Esophagus muscularis mucosa (tissue), 4 donors: ENCODE results near the gene CNTN5. TPM values are rescaled to one million over a fixed set of nuclear protein-coding genes. Genes with fewer than 3 reads are reported as not detected.

ENCODE experiments used
- DNase-seq: peaks from one replicate; pipeline ENCODE4 v3.0.0-alpha.2; 2017; ENCODE audit errors: extremely low spot score
- H3K27ac ChIP-seq, 4 donors: fragments of 200-600 bp; sonication (generic); replicated peaks in 1 of 4; 1 replicate in 3 of 4; 2 replicates in 1 of 4; pipeline ENCODE4 v1.5.1; 2016 to 2019; ENCODE audit warnings: mild to moderate bottlenecking in 1 of 4
- H3K27me3 ChIP-seq, 4 donors: fragments of 200-600 bp; sonication (generic); one replicate each; pipeline versions ENCODE4 v1.5.1 to v1.6.0; 2016 to 2019
- H3K36me3 ChIP-seq, 4 donors: fragments of 200-600 bp; sonication (generic); one replicate each; pipeline ENCODE4 v1.5.1; 2016 to 2019
- H3K4me1 ChIP-seq, 4 donors: fragments of 200-600 bp; sonication (generic); one replicate each; pipeline ENCODE4 v1.5.1; 2016 to 2019
- H3K4me3 ChIP-seq, 4 donors: fragments of 200-600 bp; sonication (generic); 1 replicate in 2 of 4; 2 replicates in 2 of 4; pipeline ENCODE4 v1.5.1; 2016 to 2019; ENCODE audit warnings: mild to moderate bottlenecking in 4 of 4, moderate library complexity in 1 of 4
- H3K9me3 ChIP-seq, 4 donors: fragments of 200-600 bp; sonication (generic); 1 replicate in 3 of 4; 2 replicates in 1 of 4; pipeline ENCODE4 v1.5.1; 2016 to 2019
- CTCF ChIP-seq, 3 experiments: fragments of 200-600 bp in 2 of 3; fragments of 450-650 bp in 1 of 3; sonication (generic) in 2 of 3; IDR thresholded peaks; one replicate each; pipeline ENCODE4 v1.5.1; 2017 to 2019; ENCODE audit warnings: antibody characterized with exemption in 3 of 3, mild to moderate bottlenecking in 2 of 3, moderate library complexity in 1 of 3
- EP300 ChIP-seq: sonication (generic); formaldehyde crosslinking; IDR thresholded peaks from one replicate; pipeline ENCODE4 v1.6.1; 2017; ENCODE audit warnings: antibody characterized with exemption
- POLR2A ChIP-seq: fragments of 450-650 bp; IDR thresholded peaks from one replicate; pipeline ENCODE4 v1.6.1; 2017; ENCODE audit warnings: antibody characterized with exemption, moderate library complexity, mild to moderate bottlenecking, low read depth
- POLR2AphosphoS5 ChIP-seq, 2 donors: sonication (generic); formaldehyde crosslinking; IDR thresholded peaks; one replicate each; pipeline ENCODE4 v1.6.1; 2017; ENCODE audit warnings: antibody characterized with exemption in 2 of 2
- WGBS: methylation state at CpG from one replicate; pipeline ENCODE4 v1.1.5; 2018; 5-methylcytosine and 5-hydroxymethylcytosine counted together
- intact Hi-C: fragments of 100-400 bp; cut with DNase I; formaldehyde crosslinking; loops from one replicate; pipeline ENCODE4 v1.15.1; 2023
- total RNA-seq, 4 donors: library from RNA; depleted of rRNA; stranded (reverse); fragments of >200 nt; gene quantifications; one replicate each; pipeline versions ENCODE4 v1.1.0 to v1.2.1, GENCODE V29; 2016

Gene CNTN5
- total RNA-seq, 4 donors from 2014 or later, result 0.06 TPM; not detected in 3

- Histone ChIP-seq H3K4me1 (no peaks in the 10 kb centered on the region), H3K27ac (no peak overlapping the region), H3K4me3 (no peak overlapping the region), H3K9me3 (no peaks in the 10 kb centered on the region), H3K36me3 (no peaks in the 10 kb centered on the region), H3K27me3 (no peaks in the 10 kb centered on the region)
- intact Hi-C loops, result no loop called here
- 47% methylated on average over 3 of the region's 3 CpGs for WGBS
- no peak for DNase-seq
- TF ChIP-seq POLR2AphosphoS5 (IDR thresholded peaks at IDR 0.05) (no peak), POLR2A (no peak), CTCF (IDR thresholded peaks at IDR 0.05) (no peak), EP300 (no peak)
Measured at GRCh38 chr11:99911116-99911515, 890.4 kb downstream of the CNTN5 start.

GRCh38 chr11:99916078-99916477, 895.3 kb downstream of the CNTN5 start:
- H3K27ac ChIP-seq, result no peak overlapping the region
- no peaks in the 10 kb centered on the region for H3K36me3 ChIP-seq
- intact Hi-C loops, result no loop called here
- H3K4me1 ChIP-seq, result no peaks in the 10 kb centered on the region
- H3K27me3 ChIP-seq, result no peaks in the 10 kb centered on the region
- 79% methylated on average over 4 of the region's 4 CpGs for WGBS
- DNase-seq, result no peak
- H3K9me3 ChIP-seq, result peaks cover 0 to 9% (median 0%) of the 10 kb centered on the region in 4 donors
- TF ChIP-seq CTCF (IDR thresholded peaks at IDR 0.05) (no peak), POLR2AphosphoS5 (IDR thresholded peaks at IDR 0.05) (no peak), POLR2A (no peak), EP300 (no peak)
- H3K4me3 ChIP-seq, result no peak overlapping the region

GRCh38 chr11:99918761-99919160, 898.0 kb downstream of the CNTN5 start:
- DNase-seq, result no peak
- no peak overlapping the region for H3K27ac ChIP-seq
- H3K4me1 ChIP-seq, result no peaks in the 10 kb centered on the region
- 93% methylated on average over 3 of the region's 3 CpGs for WGBS
- H3K27me3 ChIP-seq, result no peaks in the 10 kb centered on the region
- H3K9me3 ChIP-seq, result peaks cover 0 to 9% (median 0%) of the 10 kb centered on the region in 4 donors
- intact Hi-C loops, result no loop called here
- H3K36me3 ChIP-seq, result no peaks in the 10 kb centered on the region
- H3K4me3 ChIP-seq, result no peak overlapping the region
- no peak for TF ChIP-seq POLR2AphosphoS5 (IDR thresholded peaks at IDR 0.05)
- TF ChIP-seq EP300, result no peak
- no peak for TF ChIP-seq CTCF (IDR thresholded peaks at IDR 0.05)
- TF ChIP-seq POLR2A, result no peak

- H3K27ac ChIP-seq, result no peak overlapping the region
- no peak for DNase-seq
- no peaks in the 10 kb centered on the region for H3K36me3 ChIP-seq
- intact Hi-C loops, result no loop called here
- no peak overlapping the region for H3K4me3 ChIP-seq
- H3K4me1 ChIP-seq, result no peaks in the 10 kb centered on the region
- H3K9me3 ChIP-seq, result peaks cover 0 to 9% (median 0%) of the 10 kb centered on the region in 4 donors
- no peak for TF ChIP-seq POLR2AphosphoS5 (IDR thresholded peaks at IDR 0.05)
- TF ChIP-seq EP300, result no peak
- no peak for TF ChIP-seq CTCF (IDR thresholded peaks at IDR 0.05)
- no peak for TF ChIP-seq POLR2A
- WGBS, result 90% methylated on average over 3 of the region's 3 CpGs
- H3K27me3 ChIP-seq, result no peaks in the 10 kb centered on the region
Measured at GRCh38 chr11:99920956-99921355, 900.2 kb downstream of the CNTN5 start.

GRCh38 chr11:99925968-99926367, 905.2 kb downstream of the CNTN5 start:
- H3K27ac ChIP-seq, result no peak overlapping the region
- no peaks in the 10 kb centered on the region for H3K4me1 ChIP-seq
- no peaks in the 10 kb centered on the region for H3K27me3 ChIP-seq
- intact Hi-C loops, result no loop called here
- WGBS, result 0% methylated on average over 1 of the region's 1 CpG
- H3K4me3 ChIP-seq, result no peak overlapping the region
- H3K36me3 ChIP-seq, result no peaks in the 10 kb centered on the region
- TF ChIP-seq POLR2AphosphoS5 (IDR thresholded peaks at IDR 0.05), result no peak
- TF ChIP-seq EP300, result no peak
- TF ChIP-seq POLR2A, result no peak
- TF ChIP-seq CTCF (IDR thresholded peaks at IDR 0.05), result no peak
- H3K9me3 ChIP-seq, result no peaks in the 10 kb centered on the region
- no peak for DNase-seq
